AG10803 (cell line): ENCODE measurements around the gene JKAMP.
"Not testable (repeated sequence)": the region's sequence is repeated elsewhere in the genome, so short reads cannot be mapped to it uniquely, and the experiment has no call there.

ENCODE experiments used
- DNase-seq: peaks from one replicate; pipeline ENCODE4 v3.0.0; 2010; ENCODE audit warnings: low read depth
- H3K4me3 ChIP-seq: 2 replicates; pipeline ENCODE4 v1.5.1; 2011; ENCODE audit warnings: mild to moderate bottlenecking, low read length, control low read depth
- CTCF ChIP-seq: conservative IDR thresholded peaks from 2 replicates; pipeline ENCODE4 v1.5.1; 2011; ENCODE audit warnings: mild to moderate bottlenecking, low read length, control low read depth, inconsistent platforms

JKAMP gene, protein sequence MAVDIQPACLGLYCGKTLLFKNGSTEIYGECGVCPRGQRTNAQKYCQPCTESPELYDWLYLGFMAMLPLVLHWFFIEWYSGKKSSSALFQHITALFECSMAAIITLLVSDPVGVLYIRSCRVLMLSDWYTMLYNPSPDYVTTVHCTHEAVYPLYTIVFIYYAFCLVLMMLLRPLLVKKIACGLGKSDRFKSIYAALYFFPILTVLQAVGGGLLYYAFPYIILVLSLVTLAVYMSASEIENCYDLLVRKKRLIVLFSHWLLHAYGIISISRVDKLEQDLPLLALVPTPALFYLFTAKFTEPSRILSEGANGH

GRCh38 chr14:59483819-59484638 lies at the start of gene JKAMP, which contains the start of gene L3HYPDH:
Gene JKAMP, plus strand, starts transcription at chr14:59484517. Its CDS starts 73 bp downstream, at chr14:59484590.
Gene L3HYPDH, minus strand, starts transcription at chr14:59484408. Its CDS starts 92 bp downstream, at chr14:59484316.
- H3K4me3 ChIP-seq, result peak within 1 kb of the TSS; percentile 90
- DNase-seq, result peak; percentile 92
- TF ChIP-seq CTCF, result peak; percentile 56

DNA sequence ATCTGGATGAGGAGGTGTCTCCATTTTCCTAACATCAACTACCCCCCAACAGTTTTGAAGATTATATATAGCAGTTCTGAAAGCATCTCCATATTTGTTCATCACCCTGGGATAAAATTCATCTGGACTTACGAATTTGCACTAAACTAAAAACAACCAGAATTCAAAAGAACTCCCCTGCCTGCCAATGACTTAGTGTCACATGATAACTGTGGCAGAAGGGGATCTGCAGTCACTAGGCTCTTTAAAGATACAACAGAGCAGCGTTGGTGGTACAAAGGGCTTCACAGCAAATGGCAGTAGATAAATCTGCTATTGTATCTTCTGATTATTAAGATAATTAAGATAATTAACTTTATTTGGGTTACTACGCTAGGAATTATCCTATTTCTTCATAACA lies 49.2 kb upstream of the JKAMP start:
- no peak overlapping the region for H3K4me3 ChIP-seq
- no peak for DNase-seq
- no peak for TF ChIP-seq CTCF

DNA sequence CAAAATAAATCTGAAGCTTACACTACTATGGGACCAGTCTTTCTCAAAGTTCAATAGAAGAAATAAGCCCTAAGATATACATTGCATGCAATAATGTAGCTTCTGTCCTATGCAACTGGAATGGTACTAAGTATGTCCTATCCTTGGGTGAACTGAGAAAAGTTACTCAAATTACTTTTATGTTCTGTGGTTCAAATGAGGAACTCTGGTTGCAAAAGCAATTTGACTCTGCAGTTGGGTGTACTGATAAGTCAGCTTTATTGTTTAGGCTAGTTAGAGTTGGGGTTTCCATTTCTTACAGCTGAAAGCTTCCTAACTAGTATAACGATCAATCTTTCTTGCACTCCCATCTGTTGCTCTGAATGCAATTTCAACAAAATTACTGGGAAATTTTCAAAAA lies 48.3 kb upstream of the JKAMP start:
- no peak for DNase-seq
- no peak for TF ChIP-seq CTCF
- no peak overlapping the region for H3K4me3 ChIP-seq

DNA sequence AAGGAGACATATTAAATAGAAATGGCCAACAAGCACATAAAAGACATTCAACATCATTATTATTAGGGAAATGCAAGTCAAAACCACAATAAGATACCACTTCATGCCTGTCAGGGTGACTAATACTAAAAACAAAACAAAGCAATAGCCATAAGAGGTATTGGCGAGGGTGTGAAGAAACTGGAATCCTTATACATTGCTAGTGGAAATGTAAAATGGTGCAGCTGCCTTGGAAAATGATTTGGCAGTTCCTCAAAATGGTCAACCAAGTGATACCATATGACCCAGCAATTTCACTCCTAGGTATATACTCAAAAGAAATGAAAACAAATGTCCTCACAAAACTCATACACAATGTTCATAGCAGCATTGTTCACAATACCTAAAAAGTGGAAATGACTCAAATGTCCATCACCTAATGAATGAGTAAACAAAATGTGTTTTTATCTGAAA lies 46.1 kb upstream of the JKAMP start:
- peak; percentile 79 for DNase-seq
- H3K4me3 ChIP-seq, result no peak overlapping the region
- no peak for TF ChIP-seq CTCF

GRCh38 chr14:59439256-59439965 lies 44.9 kb upstream of the JKAMP start:
- DNase-seq, result peak; percentile 78
- no peak for TF ChIP-seq CTCF
- H3K4me3 ChIP-seq, result no peak overlapping the region

DNA sequence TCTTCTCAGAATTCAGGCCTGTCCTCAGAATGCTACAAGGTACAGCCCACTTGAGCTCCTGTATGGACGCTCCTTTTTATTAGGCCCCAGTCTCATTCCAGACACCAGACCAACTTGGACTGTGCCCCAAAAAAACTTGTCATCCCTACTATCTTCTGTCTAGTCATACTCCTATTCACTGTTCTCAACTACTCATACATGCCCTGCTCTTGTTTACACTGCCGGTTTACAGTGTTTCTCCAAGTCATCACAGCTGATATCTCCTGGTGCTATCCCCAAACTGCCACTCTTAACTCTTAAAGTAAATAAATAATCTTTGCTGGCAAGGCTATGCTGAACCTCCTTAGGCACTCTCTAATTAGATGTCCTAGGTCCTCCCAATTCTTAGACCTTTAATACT lies 35.6 kb upstream of the JKAMP start:
- not testable (repeated sequence) for DNase-seq, H3K4me3 ChIP-seq

DNA sequence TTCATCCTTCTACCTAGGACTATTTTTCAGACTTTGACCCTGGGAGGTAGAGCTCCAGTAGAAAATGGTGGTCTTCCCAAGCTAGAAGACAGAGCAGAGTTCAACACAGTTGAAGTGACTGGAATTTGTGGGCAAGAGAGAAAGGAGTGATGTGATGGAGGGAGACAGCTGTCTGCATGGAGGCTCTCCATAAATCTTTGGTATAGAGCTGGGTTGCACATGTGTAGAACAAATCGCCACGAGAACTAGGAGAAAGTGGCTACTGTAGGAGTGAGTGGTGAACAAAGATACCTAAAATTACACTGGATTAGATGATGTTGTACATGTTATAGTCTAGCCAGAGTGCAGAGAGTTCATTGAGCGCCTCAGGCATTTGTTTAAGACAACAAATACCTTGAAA lies 33.6 kb upstream of the JKAMP start:
- no peak for TF ChIP-seq CTCF
- DNase-seq, result no peak

More for the DNA sequence above, 33.6 kb upstream of the JKAMP start:
- H3K4me3 ChIP-seq, result no peak overlapping the region
